ENCODE data around the gene TGM2.

The TGM2 gene

GRCh38 chr20:38167851-38168760 is 3.0 kb upstream of the TGM2 start:
- Histone ChIP-seq H3K27ac (no peak overlapping the region), H3K36me3 (ENCODE audit: insufficient read depth) (no peaks in the 10 kb centered on the region), H3K9ac (no peak overlapping the region), H3K4me3 (IDR thresholded peaks at IDR 0.05; ENCODE audit: insufficient read depth, low read depth, low read length) (no peak overlapping the region), H2AFZ (ENCODE audit: low read depth) (no peak overlapping the region), H4K20me1 (ENCODE audit: insufficient read depth) (no peaks in the 10 kb centered on the region), H3K79me2 (ENCODE audit: insufficient read depth, low read depth) (no peaks in the 10 kb centered on the region), H3K4me1 (ENCODE audit: low read depth, poor library complexity, severe bottlenecking) (peaks cover 13% of the 10 kb centered on the region), H3K4me2 (no peak overlapping the region), H3K27me3 (ENCODE audit: insufficient read depth, low read depth) (no peaks in the 10 kb centered on the region)
- TF ChIP-seq, protein P1, sequence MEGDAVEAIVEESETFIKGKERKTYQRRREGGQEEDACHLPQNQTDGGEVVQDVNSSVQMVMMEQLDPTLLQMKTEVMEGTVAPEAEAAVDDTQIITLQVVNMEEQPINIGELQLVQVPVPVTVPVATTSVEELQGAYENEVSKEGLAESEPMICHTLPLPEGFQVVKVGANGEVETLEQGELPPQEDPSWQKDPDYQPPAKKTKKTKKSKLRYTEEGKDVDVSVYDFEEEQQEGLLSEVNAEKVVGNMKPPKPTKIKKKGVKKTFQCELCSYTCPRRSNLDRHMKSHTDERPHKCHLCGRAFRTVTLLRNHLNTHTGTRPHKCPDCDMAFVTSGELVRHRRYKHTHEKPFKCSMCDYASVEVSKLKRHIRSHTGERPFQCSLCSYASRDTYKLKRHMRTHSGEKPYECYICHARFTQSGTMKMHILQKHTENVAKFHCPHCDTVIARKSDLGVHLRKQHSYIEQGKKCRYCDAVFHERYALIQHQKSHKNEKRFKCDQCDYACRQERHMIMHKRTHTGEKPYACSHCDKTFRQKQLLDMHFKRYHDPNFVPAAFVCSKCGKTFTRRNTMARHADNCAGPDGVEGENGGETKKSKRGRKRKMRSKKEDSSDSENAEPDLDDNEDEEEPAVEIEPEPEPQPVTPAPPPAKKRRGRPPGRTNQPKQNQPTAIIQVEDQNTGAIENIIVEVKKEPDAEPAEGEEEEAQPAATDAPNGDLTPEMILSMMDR (conservative IDR thresholded peaks at IDR 0.05; ENCODE audit: low read depth, low read length) = no peak

DNA sequence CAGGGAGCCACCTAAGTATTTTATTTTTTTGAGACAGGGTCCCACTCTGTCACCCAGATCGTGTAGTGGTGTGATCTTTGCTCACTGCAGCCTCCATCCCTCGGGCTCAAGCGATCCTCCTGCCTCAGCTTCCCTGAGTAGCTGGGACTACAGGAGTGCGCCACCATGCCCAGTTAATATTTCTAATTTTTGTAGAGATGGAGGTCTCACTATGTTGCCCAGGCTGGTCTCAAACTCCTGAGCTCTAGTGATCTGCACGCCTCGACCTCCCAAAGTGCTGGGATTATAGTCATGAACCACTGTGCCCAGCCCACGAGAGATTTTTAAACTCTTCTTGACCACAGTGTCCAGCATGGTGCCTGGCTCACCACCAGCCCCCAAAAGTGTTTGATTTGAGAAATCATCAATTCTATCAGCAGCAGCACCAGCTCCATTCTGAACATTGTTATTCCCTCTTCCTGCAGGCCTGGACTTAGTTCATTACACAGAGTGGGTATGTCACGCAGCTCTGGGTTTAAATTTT is 2.3 kb upstream of the TGM2 start:
- TF ChIP-seq, protein P1 (conservative IDR thresholded peaks at IDR 0.05; ENCODE audit: low read depth, low read length) = no peak
- Histone ChIP-seq H3K4me1 (ENCODE audit: low read depth, poor library complexity, severe bottlenecking) (peaks cover 13% of the 10 kb centered on the region), H3K36me3 (ENCODE audit: insufficient read depth) (no peaks in the 10 kb centered on the region), H3K4me3 (IDR thresholded peaks at IDR 0.05; ENCODE audit: insufficient read depth, low read depth, low read length) (no peak overlapping the region), H3K79me2 (ENCODE audit: insufficient read depth, low read depth) (no peaks in the 10 kb centered on the region), H3K4me2 (no peak overlapping the region), H2AFZ (ENCODE audit: low read depth) (no peak overlapping the region), H3K27me3 (ENCODE audit: insufficient read depth, low read depth) (no peaks in the 10 kb centered on the region), H3K9ac (no peak overlapping the region), H4K20me1 (ENCODE audit: insufficient read depth) (no peaks in the 10 kb centered on the region), H3K27ac (no peak overlapping the region)

DNA sequence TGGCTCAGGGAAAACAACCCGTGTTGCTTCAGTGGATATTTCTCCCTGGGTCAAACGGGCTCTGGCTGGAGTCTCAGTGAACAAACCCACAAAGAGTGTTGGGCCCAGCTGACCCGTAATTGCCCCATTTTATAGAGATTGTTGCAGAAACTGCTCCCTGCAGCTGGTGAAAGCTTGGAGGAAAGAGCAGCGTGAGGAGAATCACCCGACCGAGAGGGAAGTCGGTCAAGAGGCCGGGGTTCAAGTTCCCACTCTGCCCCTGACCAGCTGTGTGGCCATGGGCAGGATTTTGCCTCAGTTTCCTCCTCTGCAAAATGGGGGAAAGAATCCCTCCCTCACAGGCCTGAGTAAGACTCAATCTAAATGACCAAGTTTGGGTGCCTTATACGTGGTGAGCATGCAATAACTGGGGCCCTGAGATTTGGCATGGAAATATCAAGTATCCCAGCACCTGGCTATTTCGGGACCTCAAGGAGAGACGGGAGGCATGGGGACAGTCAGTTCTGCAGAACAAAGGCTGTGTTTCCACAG is 1.7 kb upstream of the TGM2 start:
- no peak overlapping the region for H3K4me2 ChIP-seq
- H3K79me2 ChIP-seq (ENCODE audit: insufficient read depth, low read depth) = no peaks in the 10 kb centered on the region
- no peaks in the 10 kb centered on the region for H4K20me1 ChIP-seq (ENCODE audit: insufficient read depth)
- TF ChIP-seq, protein P1 (conservative IDR thresholded peaks at IDR 0.05; ENCODE audit: low read depth, low read length) = no peak
- H3K27ac ChIP-seq = no peak overlapping the region
- H2AFZ ChIP-seq (ENCODE audit: low read depth) = no peak overlapping the region
- no peak overlapping the region for H3K4me3 ChIP-seq (IDR thresholded peaks at IDR 0.05; ENCODE audit: insufficient read depth, low read depth, low read length)
- no peaks in the 10 kb centered on the region for H3K36me3 ChIP-seq (ENCODE audit: insufficient read depth)
- H3K4me1 ChIP-seq (ENCODE audit: low read depth, poor library complexity, severe bottlenecking) = peaks cover 13% of the 10 kb centered on the region
- H3K9ac ChIP-seq = no peak overlapping the region
- no peaks in the 10 kb centered on the region for H3K27me3 ChIP-seq (ENCODE audit: insufficient read depth, low read depth)

GRCh38 chr20:38165966-38166702 is 1.1 kb upstream of the TGM2 start:
- Histone ChIP-seq H2AFZ (ENCODE audit: low read depth) (no peak overlapping the region), H3K36me3 (ENCODE audit: insufficient read depth) (no peaks in the 10 kb centered on the region), H4K20me1 (ENCODE audit: insufficient read depth) (no peaks in the 10 kb centered on the region), H3K4me1 (ENCODE audit: low read depth, poor library complexity, severe bottlenecking) (peaks cover 13% of the 10 kb centered on the region), H3K4me3 (IDR thresholded peaks at IDR 0.05; ENCODE audit: insufficient read depth, low read depth, low read length) (no peak overlapping the region), H3K9ac (no peak overlapping the region), H3K79me2 (ENCODE audit: insufficient read depth, low read depth) (no peaks in the 10 kb centered on the region), H3K27ac (no peak overlapping the region), H3K4me2 (no peak overlapping the region), H3K27me3 (ENCODE audit: insufficient read depth, low read depth) (no peaks in the 10 kb centered on the region)
- TF ChIP-seq, protein P1 (conservative IDR thresholded peaks at IDR 0.05; ENCODE audit: low read depth, low read length) = no peak
